SU-DHL-6 (cell line): ENCODE data around the gene GBP7.

Experiments used
- H2AFZ ChIP-seq: fragments of 200-600 bp; sonication (generic); 2 replicates; pipeline ENCODE4 v1.6.1; 2014; ENCODE audit warnings: low read depth, mild to moderate bottlenecking, moderate library complexity, mixed read lengths, antibody characterized with exemption, low read length; ENCODE audit not compliant: severe bottlenecking
- H3F3A ChIP-seq: fragments of 200-600 bp; shearing (Covaris generic); 2 replicates; pipeline ENCODE4 v1.6.0; 2016; ENCODE audit warnings: antibody characterized with exemption, mild to moderate bottlenecking; ENCODE audit not compliant: insufficient read depth
- H3K27ac ChIP-seq: fragments of 200-600 bp; sonication (generic); 2 replicates; pipeline ENCODE4 v1.5.1; 2016; ENCODE audit warnings: low read depth, mild to moderate bottlenecking, low read length, moderate library complexity, mixed read lengths
- H3K27me3 ChIP-seq: fragments of 200-600 bp; sonication (generic), shearing (Covaris generic); 2 replicates; pipeline ENCODE4 v1.6.0; 2014; ENCODE audit warnings: mild to moderate bottlenecking, low read length
- H3K36me3 ChIP-seq: fragments of 200-600 bp; sonication (generic); 2 replicates; pipeline ENCODE4 v1.6.1; 2014; ENCODE audit warnings: mild to moderate bottlenecking, low read length, mixed read lengths
- H3K4me2 ChIP-seq: fragments of 300-600, 200-600 bp; shearing (Covaris generic), sonication (generic); 2 replicates; pipeline ENCODE4 v1.6.0; 2014; ENCODE audit warnings: low read length, low read depth, mild to moderate bottlenecking; ENCODE audit not compliant: poor library complexity, severe bottlenecking
- H3K4me3 ChIP-seq: fragments of 200-600 bp; sonication (generic); 2 replicates; pipeline ENCODE4 v1.5.1; 2014; ENCODE audit warnings: antibody characterized with exemption, low read length, mild to moderate bottlenecking, mixed read lengths; ENCODE audit not compliant: insufficient read depth, poor library complexity, severe bottlenecking
- H3K79me2 ChIP-seq: fragments of 200-600 bp; sonication (generic); 2 replicates; pipeline ENCODE4 v1.6.1; 2014; ENCODE audit warnings: mild to moderate bottlenecking, low read length, moderate library complexity; ENCODE audit not compliant: insufficient read depth
- H3K9ac ChIP-seq: fragments of 200-600 bp; sonication (generic); 2 replicates; pipeline ENCODE4 v1.7.0; 2014; ENCODE audit warnings: mild to moderate bottlenecking, low read length
- H3K9me2 ChIP-seq: fragments of 200-600 bp; sonication (generic); replicated peaks from 2 replicates; pipeline ENCODE4 v1.6.1; 2014; ENCODE audit warnings: low read length; ENCODE audit not compliant: insufficient read depth
- H3K9me3 ChIP-seq: fragments of 200-600 bp; sonication (generic); 2 replicates; pipeline ENCODE4 v1.6.1; 2014; ENCODE audit warnings: low read length, mixed read lengths; ENCODE audit not compliant: insufficient read depth
- H4K20me1 ChIP-seq: fragments of 200-600 bp; sonication (generic); 2 replicates; pipeline ENCODE4 v1.6.1; 2014; ENCODE audit warnings: low read depth, mild to moderate bottlenecking, antibody characterized with exemption, low read length, moderate library complexity, mixed read lengths
- EZH2phosphoT487 ChIP-seq: fragments of 200-600 bp; sonication (generic), shearing (Covaris generic); conservative IDR thresholded peaks from 2 replicates; pipeline ENCODE4 v1.6.1; 2018; ENCODE audit warnings: mild to moderate bottlenecking, antibody characterized with exemption, low read length, moderate library complexity, mixed read lengths
- TF ChIP-seq, protein P1 (sequence below): fragments of 200-600 bp; sonication (generic); IDR thresholded peaks from one replicate; pipeline ENCODE4 v1.5.1; 2017; ENCODE audit warnings: antibody characterized with exemption, mild to moderate bottlenecking, low read length, moderate library complexity; ENCODE audit not compliant: insufficient read depth, poor library complexity, severe bottlenecking

GBP7 gene

DNA sequence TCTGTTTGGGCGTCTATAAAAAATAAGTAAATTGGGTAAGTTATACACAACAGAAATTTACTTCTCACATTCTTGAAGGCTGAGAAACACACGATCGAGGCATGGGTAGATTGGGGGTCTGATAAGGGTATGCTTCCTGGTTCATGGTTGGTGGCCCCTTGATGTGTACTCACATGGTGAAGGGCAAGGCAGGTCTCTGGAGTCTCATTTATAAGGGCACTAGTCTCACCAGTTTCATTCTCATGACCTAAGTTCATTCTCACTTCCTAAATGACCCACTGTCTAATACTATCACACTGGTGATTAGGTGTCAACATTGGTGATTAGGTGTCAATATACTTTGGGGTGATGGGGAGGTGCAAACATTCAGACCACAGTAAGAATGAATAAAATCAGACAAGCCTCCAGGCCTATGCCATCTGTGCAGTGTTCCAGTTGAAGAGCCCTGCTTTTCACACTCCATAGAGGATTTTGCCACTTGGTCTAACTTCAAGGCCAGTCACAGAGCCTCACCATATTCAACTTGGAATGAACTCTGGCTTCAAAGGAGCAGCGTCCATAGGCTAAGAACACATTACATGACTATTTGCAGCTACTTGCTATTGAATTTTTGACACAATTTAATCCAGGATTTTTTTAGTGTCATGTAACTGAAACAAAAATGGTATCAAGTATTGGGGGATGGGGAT, 25.4 kb upstream of the GBP7 start:
- H3K27ac ChIP-seq, result no peak overlapping the region
- no peak overlapping the region for H3K4me3 ChIP-seq
- H4K20me1 ChIP-seq, result no peaks in the 10 kb centered on the region
- H3F3A ChIP-seq, result no peaks in the 10 kb centered on the region
- no peaks in the 10 kb centered on the region for H3K27me3 ChIP-seq
- no peak overlapping the region for H3K9ac ChIP-seq
- no peaks in the 10 kb centered on the region for H3K9me2 ChIP-seq
- H3K9me3 ChIP-seq, result no peaks in the 10 kb centered on the region
- no peak overlapping the region for H3K4me2 ChIP-seq
- TF ChIP-seq EZH2phosphoT487, result no peak
- TF ChIP-seq, protein P1, sequence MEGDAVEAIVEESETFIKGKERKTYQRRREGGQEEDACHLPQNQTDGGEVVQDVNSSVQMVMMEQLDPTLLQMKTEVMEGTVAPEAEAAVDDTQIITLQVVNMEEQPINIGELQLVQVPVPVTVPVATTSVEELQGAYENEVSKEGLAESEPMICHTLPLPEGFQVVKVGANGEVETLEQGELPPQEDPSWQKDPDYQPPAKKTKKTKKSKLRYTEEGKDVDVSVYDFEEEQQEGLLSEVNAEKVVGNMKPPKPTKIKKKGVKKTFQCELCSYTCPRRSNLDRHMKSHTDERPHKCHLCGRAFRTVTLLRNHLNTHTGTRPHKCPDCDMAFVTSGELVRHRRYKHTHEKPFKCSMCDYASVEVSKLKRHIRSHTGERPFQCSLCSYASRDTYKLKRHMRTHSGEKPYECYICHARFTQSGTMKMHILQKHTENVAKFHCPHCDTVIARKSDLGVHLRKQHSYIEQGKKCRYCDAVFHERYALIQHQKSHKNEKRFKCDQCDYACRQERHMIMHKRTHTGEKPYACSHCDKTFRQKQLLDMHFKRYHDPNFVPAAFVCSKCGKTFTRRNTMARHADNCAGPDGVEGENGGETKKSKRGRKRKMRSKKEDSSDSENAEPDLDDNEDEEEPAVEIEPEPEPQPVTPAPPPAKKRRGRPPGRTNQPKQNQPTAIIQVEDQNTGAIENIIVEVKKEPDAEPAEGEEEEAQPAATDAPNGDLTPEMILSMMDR, result no peak
- no peak overlapping the region for H2AFZ ChIP-seq
- H3K36me3 ChIP-seq, result no peaks in the 10 kb centered on the region
- no peaks in the 10 kb centered on the region for H3K79me2 ChIP-seq

DNA sequence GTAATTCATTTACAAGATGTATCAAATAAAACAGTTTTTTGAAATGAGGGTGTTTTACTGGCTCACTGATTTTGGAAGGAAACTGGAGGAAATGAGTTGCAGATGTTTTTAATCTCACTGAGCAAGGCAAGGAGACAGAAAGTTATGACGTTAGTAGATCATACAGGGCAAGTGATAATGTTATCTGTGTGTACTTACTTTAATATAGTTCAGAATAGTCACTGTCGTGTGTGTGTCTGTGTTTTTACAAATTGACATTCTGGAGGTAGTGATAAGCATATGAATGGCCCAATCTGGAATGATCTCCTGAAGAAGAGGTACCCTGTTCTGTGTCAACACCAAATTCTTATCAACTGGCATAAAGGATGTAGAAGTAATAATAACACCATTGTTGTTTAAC, 24.9 kb upstream of the GBP7 start:
- Histone ChIP-seq H3K27me3 (no peaks in the 10 kb centered on the region), H3K79me2 (no peaks in the 10 kb centered on the region), H3K27ac (no peak overlapping the region), H3K9ac (no peak overlapping the region), H3K9me2 (no peaks in the 10 kb centered on the region), H3F3A (no peaks in the 10 kb centered on the region), H2AFZ (no peak overlapping the region), H3K9me3 (no peaks in the 10 kb centered on the region), H3K4me2 (no peak overlapping the region), H3K36me3 (no peaks in the 10 kb centered on the region), H4K20me1 (no peaks in the 10 kb centered on the region), H3K4me3 (no peak overlapping the region)
- no peak for TF ChIP-seq EZH2phosphoT487
- TF ChIP-seq, protein P1, result no peak

DNA sequence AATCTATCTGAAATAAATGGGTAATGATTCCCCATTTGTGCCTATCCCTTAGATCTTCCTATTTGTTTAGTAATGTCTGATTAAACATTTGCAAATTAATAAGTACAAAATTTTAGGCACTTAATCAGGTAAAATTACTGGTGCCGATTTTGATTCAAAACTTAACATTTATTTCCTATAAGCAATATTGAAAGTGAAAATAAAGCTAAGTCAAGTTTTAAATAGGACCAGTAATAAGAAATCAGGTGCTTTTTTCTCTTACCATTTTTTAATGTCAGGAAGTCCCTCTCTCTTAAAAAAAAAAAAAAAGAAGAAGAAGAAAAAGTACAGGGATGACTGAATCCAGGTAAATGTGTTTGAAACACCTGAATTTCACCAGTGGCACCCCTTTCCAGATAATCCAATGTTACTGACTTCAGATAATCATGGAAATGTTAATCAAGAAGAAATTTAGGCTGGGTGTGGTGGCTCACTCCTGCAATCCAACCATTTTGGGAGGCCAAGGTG, 23.8 kb upstream of the GBP7 start:
- Histone ChIP-seq H3K79me2 (no peaks in the 10 kb centered on the region), H3K27ac (no peak overlapping the region), H3K9me3 (no peaks in the 10 kb centered on the region), H3K4me3 (no peak overlapping the region), H3K36me3 (no peaks in the 10 kb centered on the region), H3K9ac (no peak overlapping the region), H3K27me3 (no peaks in the 10 kb centered on the region), H3K4me2 (no peak overlapping the region), H2AFZ (no peak overlapping the region), H3K9me2 (no peaks in the 10 kb centered on the region), H3F3A (no peaks in the 10 kb centered on the region), H4K20me1 (no peaks in the 10 kb centered on the region)
- no peak for TF ChIP-seq EZH2phosphoT487
- TF ChIP-seq, protein P1, result no peak
